RWPE1 (cell line): Measurements from ENCODE around the gene TMEM52B.

Source experiments
- CTCF ChIA-PET: fragments of 350-600 bp; sonication (Branson Sonifier 250); formaldehyde crosslinking; extraction: SDS; loops from one replicate; lab custom pipeline; 2021; lab: Yijun Ruan, JAX
- POLR2A ChIA-PET: fragments of 400-600 bp; formaldehyde crosslinking; extraction: SDS; loops from one replicate; lab custom pipeline; 2020; ENCODE audit warnings: antibody characterized with exemption; ENCODE audit not compliant: low non-redundant PET; lab: Yijun Ruan, JAX
- DNase-seq: peaks from one replicate; pipeline ENCODE4 v3.0.0; 2012; ENCODE audit warnings: low spot score
- H3K27ac ChIP-seq: fragments of 450-650 bp; 2 replicates; pipeline ENCODE4 v1.5.1; 2017
- CTCF ChIP-seq: fragments of 450-650 bp; conservative IDR thresholded peaks from 2 replicates; pipeline ENCODE4 v1.5.1; 2017; ENCODE audit warnings: low read depth, mild to moderate bottlenecking

The TMEM52B gene

GRCh38 chr12:10140001-10140400, 38.8 kb upstream of the TMEM52B start:
- POLR2A ChIA-PET = no interaction called here
- CTCF ChIA-PET = interaction anchor here (0.6 to 1.8 kb wide), 10 partner anchors 13 to 526 kb away, joined by 3 to 11 read pairs (median 4); partner anchors contain the start of gene CLEC12B
- 0 out of 2 replicates have a peak, but pooled peaks have one; percentile 9 for TF ChIP-seq CTCF
- H3K27ac ChIP-seq = no peak overlapping the region
- DNase-seq = peak; percentile 35

- H3K27ac ChIP-seq = no peak overlapping the region
- no peak for DNase-seq
- POLR2A ChIA-PET = no interaction called here
- CTCF ChIA-PET = interaction anchor here (0.5 to 1.6 kb wide), 3 partner anchors 10 to 109 kb away, joined by 3 to 4 read pairs (median 4); no protein-coding TSS in a partner anchor
- TF ChIP-seq CTCF = no peak
These were observed 35.7 kb upstream of the TMEM52B start for GRCh38 chr12:10142976-10143589.

GRCh38 chr12:10147714-10148403, 31.0 kb upstream of the TMEM52B start:
- DNase-seq = no peak
- ChIA-PET POLR2A (no interaction called here), CTCF (interaction anchor here (0.8 kb wide), 1 partner anchor 397 kb away, joined by 3 read pairs; no protein-coding TSS in a partner anchor)
- no peak overlapping the region for H3K27ac ChIP-seq
- TF ChIP-seq CTCF = no peak

GRCh38 chr12:10151621-10152020, 27.2 kb upstream of the TMEM52B start:
- no peak for TF ChIP-seq CTCF
- CTCF ChIA-PET = interaction anchor here (3.2 kb wide), 1 partner anchor 39 kb away, joined by 27 read pairs; no protein-coding TSS in a partner anchor
- POLR2A ChIA-PET = no interaction called here
- no peak overlapping the region for H3K27ac ChIP-seq
- DNase-seq = no peak

- CTCF ChIA-PET = interaction anchor here (0.5 to 3.2 kb wide), 20 partner anchors 8 to 1522 kb away, joined by 3 to 27 read pairs (median 3); no protein-coding TSS in a partner anchor
- DNase-seq = no peak
- peak; percentile 64 for TF ChIP-seq CTCF
- no peak overlapping the region for H3K27ac ChIP-seq
- POLR2A ChIA-PET = interaction anchor here (0.9 kb wide), 1 partner anchor 22 kb away, joined by 3 read pairs; no protein-coding TSS in a partner anchor
These were observed 25.3 kb upstream of the TMEM52B start for GRCh38 chr12:10153271-10154144.

- DNase-seq = no peak
- no peak overlapping the region for H3K27ac ChIP-seq
- CTCF ChIA-PET = interaction anchor here (0.6 to 3.2 kb wide), 3 partner anchors 18 to 279 kb away, joined by 3 to 27 read pairs (median 4); partner anchors contain the start of gene OLR1
- POLR2A ChIA-PET = no interaction called here
- no peak for TF ChIP-seq CTCF
These were observed 24.7 kb upstream of the TMEM52B start for GRCh38 chr12:10154145-10154496.
